NCI-H526 treated with DMSO at 0.1 percent for 48 hours (cell line): ENCODE results near the gene SLC7A6OS.

Experiments
- DNase-seq: peaks from one replicate; lab custom pipeline; 2025; lab: John Stamatoyannopoulos, UW

SLC7A6OS gene

DNA sequence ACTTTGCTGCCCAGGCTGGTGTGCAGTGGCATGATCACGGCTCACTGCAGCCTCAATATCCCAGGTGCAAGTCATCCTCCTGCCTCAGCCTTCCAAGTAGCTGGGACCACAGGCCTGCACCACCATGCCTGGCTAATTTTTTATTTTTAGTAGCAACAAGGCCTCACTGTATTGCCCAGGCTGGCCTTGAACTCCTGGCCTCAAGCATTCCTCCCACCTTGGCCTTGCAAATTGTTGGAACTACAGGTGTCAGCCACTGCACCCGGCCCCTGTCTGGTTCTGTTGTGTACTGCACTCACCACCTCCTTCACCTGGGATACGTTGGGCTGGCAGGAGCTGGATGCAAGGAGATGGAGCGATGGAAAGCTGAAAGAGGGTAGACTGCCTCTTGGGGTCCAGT, 57.0 kb downstream of the SLC7A6OS start:
- DNase-seq = no peak

DNA sequence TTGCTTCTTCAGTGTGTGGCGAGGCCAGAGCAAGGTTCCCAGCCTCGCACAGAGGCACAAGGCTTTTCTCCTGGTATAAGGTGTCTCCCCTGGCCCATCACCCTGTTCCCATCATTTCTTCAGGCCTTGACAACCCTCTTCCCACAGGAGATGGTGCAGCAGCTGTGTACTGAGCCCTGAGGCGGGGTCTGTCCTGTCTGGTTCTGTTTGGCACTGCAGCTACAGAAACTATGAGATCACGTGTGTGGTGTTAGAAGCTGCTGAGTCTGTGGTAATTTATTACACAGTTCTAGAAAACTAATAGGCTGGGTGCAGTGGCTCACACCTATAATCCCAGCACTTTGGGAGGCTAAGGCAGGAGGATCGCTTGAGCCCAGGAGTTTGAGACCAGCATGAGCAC, 58.4 kb downstream of the SLC7A6OS start:
- no peak for DNase-seq

DNA sequence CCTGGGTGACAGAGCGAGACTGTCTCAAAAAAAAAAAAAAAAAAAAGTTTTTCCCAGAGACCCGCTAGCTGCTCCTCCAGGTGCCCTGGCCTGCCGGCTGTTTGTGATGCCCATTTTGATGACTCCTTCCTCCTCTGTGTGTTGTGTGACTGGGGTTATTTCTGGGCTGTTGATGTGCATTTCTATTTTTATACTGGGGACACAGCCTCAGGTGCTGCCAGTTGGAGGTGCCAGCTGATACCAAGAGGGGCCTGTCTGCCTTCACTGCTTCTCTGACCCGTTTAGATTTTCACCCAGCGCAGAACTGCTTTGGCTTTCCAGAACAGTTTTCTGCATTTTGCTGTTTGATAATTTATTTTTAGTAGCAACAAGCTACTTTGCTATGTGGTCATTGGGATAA, 58.9 kb downstream of the SLC7A6OS start:
- DNase-seq = no peak

DNA sequence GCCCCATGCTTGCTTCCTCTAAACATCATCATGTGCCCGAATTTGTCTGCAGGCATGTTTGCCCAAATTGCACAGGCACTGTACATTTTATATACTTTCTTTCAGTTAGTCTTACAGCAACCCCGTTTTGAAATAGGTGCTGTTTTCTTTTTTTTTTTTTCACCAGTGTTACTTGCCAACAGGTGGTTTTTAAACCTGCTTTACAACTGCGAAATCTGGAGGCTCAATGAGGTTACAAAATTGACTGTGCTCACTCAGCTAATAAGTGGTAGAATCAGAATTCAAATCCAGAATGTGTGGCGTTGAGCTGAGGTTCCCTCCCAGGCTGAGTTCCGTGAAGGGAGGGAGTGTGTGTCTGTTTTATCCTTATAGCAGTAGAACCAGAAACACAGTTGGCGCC, 59.8 kb downstream of the SLC7A6OS start:
- no peak for DNase-seq

DNA sequence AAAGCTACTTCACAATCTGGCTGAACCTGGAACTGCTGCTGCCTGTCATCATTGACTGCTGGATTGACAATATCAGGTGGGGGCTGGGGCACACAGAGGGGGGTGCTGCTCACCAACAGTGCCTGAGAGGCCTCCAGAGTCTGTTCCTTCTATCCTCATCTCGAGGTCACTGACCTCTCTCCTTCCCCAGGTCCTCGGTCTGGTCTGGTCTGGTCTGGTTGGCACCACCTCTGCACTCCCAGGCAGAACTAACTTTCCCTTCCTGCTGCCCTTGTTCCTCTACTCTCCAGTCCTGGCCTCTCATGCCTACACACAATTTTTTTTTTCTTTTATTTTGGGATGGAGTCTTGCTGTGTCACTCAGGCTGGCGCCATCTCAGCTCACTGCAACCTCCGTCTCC, 61.4 kb downstream of the SLC7A6OS start:
- DNase-seq = no peak
